K562 (cell line): ENCODE data around the gene COX18. TPM values are rescaled to one million over a fixed set of nuclear protein-coding genes. Genes with fewer than 3 reads are reported as not detected.

ENCODE experiments used
- BCL6 ChIP-seq: fragments of 250-450 bp; sonication (Bioruptor Pico); IDR thresholded peaks from 2 replicates; pipeline ENCODE4 v1.4.0; 2020
- DDX20 ChIP-seq: fragments of 450-650 bp; IDR thresholded peaks from 2 replicates; pipeline ENCODE4 v1.6.1; 2016; ENCODE audit warnings: missing genetic modification characterization, low read depth, mild to moderate bottlenecking, missing compliant biosample characterization, moderate library complexity
- HNRNPL ChIP-seq: fragments of 200-400 bp; formaldehyde crosslinking; IDR thresholded peaks from 2 replicates; pipeline ENCODE4 v1.6.1; 2017; ENCODE audit warnings: low read depth, mild to moderate bottlenecking, low read length
- NBN ChIP-seq: fragments of 450-650 bp; IDR thresholded peaks from 2 replicates; pipeline ENCODE4 v1.6.1; 2016; ENCODE audit warnings: low read depth, mild to moderate bottlenecking
- RBM17 ChIP-seq: fragments of 200-400 bp; formaldehyde crosslinking; IDR thresholded peaks from 2 replicates; pipeline ENCODE4 v1.6.1; 2017; ENCODE audit warnings: low read depth, mild to moderate bottlenecking, low read length, borderline replicate concordance
- ZC3H8 ChIP-seq: fragments of 450-650 bp; IDR thresholded peaks from 2 replicates; pipeline ENCODE4 v1.6.1; 2017
- ZNF507 ChIP-seq: conservative IDR thresholded peaks from 2 replicates; pipeline ENCODE4 v1.6.1; 2017; ENCODE audit warnings: missing genetic modification characterization, missing compliant biosample characterization
- ZNF76 ChIP-seq: fragments of 250-450 bp; sonication (Bioruptor Pico); IDR thresholded peaks from 2 replicates; pipeline ENCODE4 v1.4.0; 2020; ENCODE audit warnings: mild to moderate bottlenecking, moderate library complexity, borderline replicate concordance
- polyA plus RNA-seq, 8 experiments: library from polyadenylated mRNA; depleted of rRNA in 4 of 8; stranded (reverse) in 5 of 8; unstranded in 3 of 8; fragments of >200 nt; fragmentation: Nextera tagmentation in 2 of 8; fragmentation: Illumina TruSeq in 1 of 8; extraction: Ambion mirVana in 2 of 8; extraction: Trizol in 1 of 8; gene quantifications; 2 replicates each; pipeline versions ENCODE4 v1.2.1 to v1.2.3, GENCODE V29; 2011 to 2014; ENCODE audit warnings: inconsistent platforms in 1 of 8, missing spikeins in 1 of 8
- total RNA-seq, 7 experiments: library from RNA; depleted of rRNA in 6 of 7; stranded (reverse); fragments of >200 nt in 6 of 7; fragmentation: Illumina TruSeq in 2 of 7; extraction: Trizol in 2 of 7; gene quantifications; 2 replicates each; pipeline versions ENCODE4 v1.2.1 to v1.2.3, GENCODE V29; 2011 to 2021; ENCODE audit warnings: low replicate concordance in 1 of 7
- TF ChIP-seq, protein P1 (sequence below), 2 experiments: fragments of 250-450 bp in 1 of 2; fragments of 450-650 bp in 1 of 2; sonication (Bioruptor Pico) in 1 of 2; IDR thresholded peaks; 2 replicates each; pipeline versions ENCODE4 v1.6.1 to v1.8.0; 2016 to 2021; ENCODE audit warnings: mild to moderate bottlenecking in 2 of 2, moderate library complexity in 2 of 2, missing compliant biosample characterization in 1 of 2, missing genetic modification characterization in 1 of 2
- TF ChIP-seq, protein P2 (sequence below): sonication (generic); formaldehyde crosslinking; IDR thresholded peaks from 2 replicates; pipeline ENCODE4 v1.8.0; 2023; ENCODE audit warnings: missing genetic modification reagents, mild to moderate bottlenecking, borderline replicate concordance
- TF ChIP-seq, protein P3 (sequence below): fragments of 450-650 bp; IDR thresholded peaks from 2 replicates; pipeline ENCODE4 v1.6.1; 2018; ENCODE audit not compliant: partially characterized antibody
- TF ChIP-seq, protein P4 (sequence below), 2 experiments: fragments of 450-650 bp in 1 of 2; IDR thresholded peaks; 2 replicates each; pipeline ENCODE4 v1.6.1; 2011 to 2017; ENCODE audit warnings: low read depth in 2 of 2, antibody characterized with exemption in 1 of 2, borderline replicate concordance in 1 of 2, low read length in 1 of 2, mild to moderate bottlenecking in 1 of 2, mixed read lengths in 1 of 2; ENCODE audit not compliant: control insufficient read depth in 1 of 2

COX18 gene
- total and polyA plus RNA-seq, 9 of the 15 experiments (the other 6 are each of a cell fraction or from before 2014, with no cell fraction given): 7.0 to 21.3 (median 14.7) TPM

DNA sequence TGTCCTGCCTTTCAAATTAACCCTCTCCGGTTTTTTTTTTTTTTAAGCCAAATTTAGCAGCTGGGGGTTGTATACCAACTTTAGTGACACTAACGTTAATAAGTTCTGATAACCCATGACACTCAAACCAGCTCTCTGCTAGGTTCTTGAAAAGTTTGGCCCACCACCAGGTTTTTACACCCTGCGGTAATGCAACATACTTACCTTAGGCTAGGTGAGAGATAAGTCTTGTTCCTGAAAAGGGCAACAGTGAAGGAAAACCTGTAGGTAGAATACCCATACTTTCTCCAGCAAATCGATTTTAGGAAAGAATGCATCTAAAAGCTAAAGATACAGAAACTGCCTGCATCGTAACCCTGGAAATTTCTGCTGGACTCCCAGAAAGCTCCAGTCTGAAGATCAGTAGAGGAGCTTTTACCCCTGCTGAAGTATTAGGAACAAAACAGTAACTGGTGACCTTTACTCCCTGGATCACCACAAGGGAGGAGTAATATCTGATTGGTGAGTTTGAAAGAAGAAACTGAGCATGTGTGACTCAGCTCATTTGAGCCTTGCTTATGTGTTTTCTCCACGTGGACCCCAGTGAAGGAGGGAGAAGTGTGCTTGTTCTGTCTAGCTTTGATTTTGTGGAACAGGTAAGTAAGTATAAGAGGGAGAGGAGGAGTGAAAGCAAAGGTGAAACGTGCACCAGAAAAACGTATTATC lies 34.4 kb upstream of the COX18 start (continued):
- TF ChIP-seq ZNF76 (no peak), HNRNPL (no peak), ZNF507 (tag) (no peak), NBN (no peak), BCL6 (no peak), RBM17 (no peak), DDX20 (tag) (no peak), ZC3H8 (no peak)
- TF ChIP-seq, protein P1, sequence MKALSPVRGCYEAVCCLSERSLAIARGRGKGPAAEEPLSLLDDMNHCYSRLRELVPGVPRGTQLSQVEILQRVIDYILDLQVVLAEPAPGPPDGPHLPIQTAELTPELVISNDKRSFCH (CRISPR knock-in tag; IDR thresholded peaks at IDR 0.05): no peak
- TF ChIP-seq, protein P1 (tag; IDR thresholded peaks at IDR 0.05): peak; percentile 70; the same call in 1 of the 2 replicates
- TF ChIP-seq, protein P2, sequence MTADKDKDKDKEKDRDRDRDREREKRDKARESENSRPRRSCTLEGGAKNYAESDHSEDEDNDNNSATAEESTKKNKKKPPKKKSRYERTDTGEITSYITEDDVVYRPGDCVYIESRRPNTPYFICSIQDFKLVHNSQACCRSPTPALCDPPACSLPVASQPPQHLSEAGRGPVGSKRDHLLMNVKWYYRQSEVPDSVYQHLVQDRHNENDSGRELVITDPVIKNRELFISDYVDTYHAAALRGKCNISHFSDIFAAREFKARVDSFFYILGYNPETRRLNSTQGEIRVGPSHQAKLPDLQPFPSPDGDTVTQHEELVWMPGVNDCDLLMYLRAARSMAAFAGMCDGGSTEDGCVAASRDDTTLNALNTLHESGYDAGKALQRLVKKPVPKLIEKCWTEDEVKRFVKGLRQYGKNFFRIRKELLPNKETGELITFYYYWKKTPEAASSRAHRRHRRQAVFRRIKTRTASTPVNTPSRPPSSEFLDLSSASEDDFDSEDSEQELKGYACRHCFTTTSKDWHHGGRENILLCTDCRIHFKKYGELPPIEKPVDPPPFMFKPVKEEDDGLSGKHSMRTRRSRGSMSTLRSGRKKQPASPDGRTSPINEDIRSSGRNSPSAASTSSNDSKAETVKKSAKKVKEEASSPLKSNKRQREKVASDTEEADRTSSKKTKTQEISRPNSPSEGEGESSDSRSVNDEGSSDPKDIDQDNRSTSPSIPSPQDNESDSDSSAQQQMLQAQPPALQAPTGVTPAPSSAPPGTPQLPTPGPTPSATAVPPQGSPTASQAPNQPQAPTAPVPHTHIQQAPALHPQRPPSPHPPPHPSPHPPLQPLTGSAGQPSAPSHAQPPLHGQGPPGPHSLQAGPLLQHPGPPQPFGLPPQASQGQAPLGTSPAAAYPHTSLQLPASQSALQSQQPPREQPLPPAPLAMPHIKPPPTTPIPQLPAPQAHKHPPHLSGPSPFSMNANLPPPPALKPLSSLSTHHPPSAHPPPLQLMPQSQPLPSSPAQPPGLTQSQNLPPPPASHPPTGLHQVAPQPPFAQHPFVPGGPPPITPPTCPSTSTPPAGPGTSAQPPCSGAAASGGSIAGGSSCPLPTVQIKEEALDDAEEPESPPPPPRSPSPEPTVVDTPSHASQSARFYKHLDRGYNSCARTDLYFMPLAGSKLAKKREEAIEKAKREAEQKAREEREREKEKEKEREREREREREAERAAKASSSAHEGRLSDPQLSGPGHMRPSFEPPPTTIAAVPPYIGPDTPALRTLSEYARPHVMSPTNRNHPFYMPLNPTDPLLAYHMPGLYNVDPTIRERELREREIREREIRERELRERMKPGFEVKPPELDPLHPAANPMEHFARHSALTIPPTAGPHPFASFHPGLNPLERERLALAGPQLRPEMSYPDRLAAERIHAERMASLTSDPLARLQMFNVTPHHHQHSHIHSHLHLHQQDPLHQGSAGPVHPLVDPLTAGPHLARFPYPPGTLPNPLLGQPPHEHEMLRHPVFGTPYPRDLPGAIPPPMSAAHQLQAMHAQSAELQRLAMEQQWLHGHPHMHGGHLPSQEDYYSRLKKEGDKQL (CRISPR knock-in tag): no peak
- TF ChIP-seq, protein P3, sequence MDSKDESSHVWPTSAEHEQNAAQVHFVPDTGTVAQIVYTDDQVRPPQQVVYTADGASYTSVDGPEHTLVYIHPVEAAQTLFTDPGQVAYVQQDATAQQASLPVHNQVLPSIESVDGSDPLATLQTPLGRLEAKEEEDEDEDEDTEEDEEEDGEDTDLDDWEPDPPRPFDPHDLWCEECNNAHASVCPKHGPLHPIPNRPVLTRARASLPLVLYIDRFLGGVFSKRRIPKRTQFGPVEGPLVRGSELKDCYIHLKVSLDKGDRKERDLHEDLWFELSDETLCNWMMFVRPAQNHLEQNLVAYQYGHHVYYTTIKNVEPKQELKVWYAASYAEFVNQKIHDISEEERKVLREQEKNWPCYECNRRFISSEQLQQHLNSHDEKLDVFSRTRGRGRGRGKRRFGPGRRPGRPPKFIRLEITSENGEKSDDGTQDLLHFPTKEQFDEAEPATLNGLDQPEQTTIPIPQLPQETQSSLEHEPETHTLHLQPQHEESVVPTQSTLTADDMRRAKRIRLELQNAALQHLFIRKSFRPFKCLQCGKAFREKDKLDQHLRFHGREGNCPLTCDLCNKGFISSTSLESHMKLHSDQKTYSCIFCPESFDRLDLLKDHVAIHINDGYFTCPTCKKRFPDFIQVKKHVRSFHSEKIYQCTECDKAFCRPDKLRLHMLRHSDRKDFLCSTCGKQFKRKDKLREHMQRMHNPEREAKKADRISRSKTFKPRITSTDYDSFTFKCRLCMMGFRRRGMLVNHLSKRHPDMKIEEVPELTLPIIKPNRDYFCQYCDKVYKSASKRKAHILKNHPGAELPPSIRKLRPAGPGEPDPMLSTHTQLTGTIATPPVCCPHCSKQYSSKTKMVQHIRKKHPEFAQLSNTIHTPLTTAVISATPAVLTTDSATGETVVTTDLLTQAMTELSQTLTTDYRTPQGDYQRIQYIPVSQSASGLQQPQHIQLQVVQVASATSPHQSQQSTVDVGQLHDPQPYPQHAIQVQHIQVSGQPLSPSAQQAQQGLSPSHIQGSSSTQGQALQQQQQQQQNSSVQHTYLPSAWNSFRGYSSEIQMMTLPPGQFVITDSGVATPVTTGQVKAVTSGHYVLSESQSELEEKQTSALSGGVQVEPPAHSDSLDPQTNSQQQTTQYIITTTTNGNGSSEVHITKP: no peak
- TF ChIP-seq, protein P4, sequence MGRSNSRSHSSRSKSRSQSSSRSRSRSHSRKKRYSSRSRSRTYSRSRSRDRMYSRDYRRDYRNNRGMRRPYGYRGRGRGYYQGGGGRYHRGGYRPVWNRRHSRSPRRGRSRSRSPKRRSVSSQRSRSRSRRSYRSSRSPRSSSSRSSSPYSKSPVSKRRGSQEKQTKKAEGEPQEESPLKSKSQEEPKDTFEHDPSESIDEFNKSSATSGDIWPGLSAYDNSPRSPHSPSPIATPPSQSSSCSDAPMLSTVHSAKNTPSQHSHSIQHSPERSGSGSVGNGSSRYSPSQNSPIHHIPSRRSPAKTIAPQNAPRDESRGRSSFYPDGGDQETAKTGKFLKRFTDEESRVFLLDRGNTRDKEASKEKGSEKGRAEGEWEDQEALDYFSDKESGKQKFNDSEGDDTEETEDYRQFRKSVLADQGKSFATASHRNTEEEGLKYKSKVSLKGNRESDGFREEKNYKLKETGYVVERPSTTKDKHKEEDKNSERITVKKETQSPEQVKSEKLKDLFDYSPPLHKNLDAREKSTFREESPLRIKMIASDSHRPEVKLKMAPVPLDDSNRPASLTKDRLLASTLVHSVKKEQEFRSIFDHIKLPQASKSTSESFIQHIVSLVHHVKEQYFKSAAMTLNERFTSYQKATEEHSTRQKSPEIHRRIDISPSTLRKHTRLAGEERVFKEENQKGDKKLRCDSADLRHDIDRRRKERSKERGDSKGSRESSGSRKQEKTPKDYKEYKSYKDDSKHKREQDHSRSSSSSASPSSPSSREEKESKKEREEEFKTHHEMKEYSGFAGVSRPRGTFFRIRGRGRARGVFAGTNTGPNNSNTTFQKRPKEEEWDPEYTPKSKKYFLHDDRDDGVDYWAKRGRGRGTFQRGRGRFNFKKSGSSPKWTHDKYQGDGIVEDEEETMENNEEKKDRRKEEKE (IDR thresholded peaks at IDR 0.05; ENCODE audit: borderline replicate concordance in 1 of 2, control insufficient read depth in 1 of 2, low read depth in 2 of 2, low read length in 1 of 2): no peak
